Measurements from ENCODE around the gene KLHL22. TPM values are rescaled to one million over a fixed set of nuclear protein-coding genes. Genes with fewer than 3 reads are reported as not detected.
A peak's percentile ranks its signal among the peaks of the same experiment; 100 is the strongest.

KLHL22 gene
- total RNA-seq, 1 experiment from 2014 or later, result 20.0 TPM

- peak in 1 of 2 experiments; percentile 42 for DNase-seq
- BruUV-seq (replicated peaks), result no TSS peak
- Histone ChIP-seq H3K9me2 (ENCODE audit: insufficient read depth) (no peaks in the 10 kb centered on the region), H3K4me3 (no peak overlapping the region), H3K79me2 (ENCODE audit: low read depth) (no peaks in the 10 kb centered on the region), H4K20me1 (ENCODE audit: insufficient read depth) (no peaks in the 10 kb centered on the region), H3K36me3 (ENCODE audit: low read depth) (no peaks in the 10 kb centered on the region), H3K27ac (no peak overlapping the region), H3K9me3 (ENCODE audit: insufficient read depth, low read depth) (no peaks in the 10 kb centered on the region), H3K27me3 (ENCODE audit: insufficient read depth, low read depth) (no peaks in the 10 kb centered on the region; the same call in 1 of the 2 replicates), H3K4me2 (no peak overlapping the region), H3F3A (ENCODE audit: insufficient read depth, low read depth) (no peaks in the 10 kb centered on the region), H3K4me1 (replicated peaks; ENCODE audit: insufficient read depth) (0 out of 2 replicates have a peak, but pooled peaks cover 3% of the 10 kb centered on the region), H2AFZ (no peak overlapping the region)
- ChIA-PET CTCF (no interaction called here), POLR2A (ENCODE audit: unreplicated experiment) (interaction anchor here (0.6 kb wide), 1 partner anchor 149 kb away, joined by 6 read pairs; no protein-coding TSS in a partner anchor)
- TF ChIP-seq CTCF (conservative IDR thresholded peaks at IDR 0.05) (no peak), EZH2 (IDR thresholded peaks at IDR 0.05; ENCODE audit: low read depth) (no peak)
- intact Hi-C loops (cut with micrococcal nuclease; ENCODE audit: unreplicated experiment), result no loop called here
Observed at GRCh38 chr22:20429254-20430100, 66.1 kb downstream of the KLHL22 start.

GRCh38 chr22:20428496-20429253 is 66.9 kb downstream of the KLHL22 start:
- POLR2A ChIA-PET (ENCODE audit: unreplicated experiment), result no interaction called here
- H3F3A ChIP-seq (ENCODE audit: insufficient read depth, low read depth), result no peaks in the 10 kb centered on the region
- TF ChIP-seq EZH2 (IDR thresholded peaks at IDR 0.05; ENCODE audit: low read depth), result no peak
- TF ChIP-seq CTCF (conservative IDR thresholded peaks at IDR 0.05), result no peak
- no peaks in the 10 kb centered on the region for H3K9me3 ChIP-seq (ENCODE audit: insufficient read depth, low read depth)
- H4K20me1 ChIP-seq (ENCODE audit: insufficient read depth), result no peaks in the 10 kb centered on the region
- no peaks in the 10 kb centered on the region for H3K79me2 ChIP-seq (ENCODE audit: low read depth)
- CTCF ChIA-PET, result no interaction called here
- intact Hi-C loops (cut with micrococcal nuclease; ENCODE audit: unreplicated experiment), result no loop called here
- no peak overlapping the region for H3K4me2 ChIP-seq
- H2AFZ ChIP-seq, result no peak overlapping the region
- no TSS peak for BruUV-seq (replicated peaks)
- no peak for DNase-seq
- no peaks in the 10 kb centered on the region for H3K9me2 ChIP-seq (ENCODE audit: insufficient read depth)
- H3K27me3 ChIP-seq (ENCODE audit: insufficient read depth, low read depth), result no peaks in the 10 kb centered on the region; the same call in 1 of the 2 replicates
- H3K4me1 ChIP-seq (replicated peaks; ENCODE audit: insufficient read depth), result 0 out of 2 replicates have a peak, but pooled peaks cover 3% of the 10 kb centered on the region
- H3K36me3 ChIP-seq (ENCODE audit: low read depth), result no peaks in the 10 kb centered on the region
- no peak overlapping the region for H3K27ac ChIP-seq
- H3K4me3 ChIP-seq, result no peak overlapping the region

- H3F3A ChIP-seq (ENCODE audit: insufficient read depth, low read depth), result no peaks in the 10 kb centered on the region
- DNase-seq, result no peak
- H4K20me1 ChIP-seq (ENCODE audit: insufficient read depth), result no peaks in the 10 kb centered on the region
- intact Hi-C loops (cut with micrococcal nuclease; ENCODE audit: unreplicated experiment), result no loop called here
- H3K27me3 ChIP-seq (ENCODE audit: insufficient read depth, low read depth), result no peaks in the 10 kb centered on the region; the same call in 1 of the 2 replicates
- no peaks in the 10 kb centered on the region for H3K9me2 ChIP-seq (ENCODE audit: insufficient read depth)
- H3K27ac ChIP-seq, result no peak overlapping the region
- H3K79me2 ChIP-seq (ENCODE audit: low read depth), result no peaks in the 10 kb centered on the region
- no TSS peak for BruUV-seq (replicated peaks)
- no peak overlapping the region for H2AFZ ChIP-seq
- CTCF ChIA-PET, result no interaction called here
- H3K9me3 ChIP-seq (ENCODE audit: insufficient read depth, low read depth), result no peaks in the 10 kb centered on the region
- no peaks in the 10 kb centered on the region for H3K36me3 ChIP-seq (ENCODE audit: low read depth)
- H3K4me1 ChIP-seq (replicated peaks; ENCODE audit: insufficient read depth), result 0 out of 2 replicates have a peak, but pooled peaks cover 3% of the 10 kb centered on the region
- no peak overlapping the region for H3K4me3 ChIP-seq
- TF ChIP-seq CTCF (conservative IDR thresholded peaks at IDR 0.05), result no peak
- no peak for TF ChIP-seq EZH2 (IDR thresholded peaks at IDR 0.05; ENCODE audit: low read depth)
- no peak overlapping the region for H3K4me2 ChIP-seq
- POLR2A ChIA-PET (ENCODE audit: unreplicated experiment), result no interaction called here
Observed at GRCh38 chr22:20427945-20428417, 67.6 kb downstream of the KLHL22 start.

All from PC-9 (cell line).